Activated CD8-positive, alpha-beta T cell treated with anti-CD3 and anti-CD28 coated beads for 36 hours (primary cell): Measurements from ENCODE around the gene MIOX. TPM values are rescaled to one million over a fixed set of nuclear protein-coding genes. Genes with fewer than 3 reads are reported as not detected.
A peak's percentile ranks its signal among the peaks of the same experiment; 100 is the strongest.

ENCODE experiments used
- ATAC-seq: fragments of 200-7000 bp; cut with Tn5 transposase; one replicate; pipeline ENCODE4 v1.10.0; 2021; ENCODE audit warnings: mild to moderate bottlenecking, moderate library complexity
- CTCF ChIA-PET: fragments of 350-600 bp; sonication (Branson Sonifier 250); formaldehyde crosslinking; loops from one replicate; lab custom pipeline; 2021; ENCODE audit warnings: antibody characterized with exemption; lab: Charles Lee
- POLR2A ChIA-PET: fragments of 350-600 bp; sonication (Branson Sonifier 250); formaldehyde crosslinking; loops from one replicate; lab custom pipeline; 2021; ENCODE audit warnings: antibody characterized with exemption; lab: Charles Lee
- DNase-seq: peaks from one replicate; pipeline ENCODE4 v3.0.0-alpha.2; 2020
- H3K27ac Mint-ChIP-seq: one replicate; pipeline ENCODE4 v1.8.0; 2021; ENCODE audit warnings: mild to moderate bottlenecking, mixed read lengths
- H3K27me3 Mint-ChIP-seq: one replicate; pipeline ENCODE4 v1.8.0; 2021; ENCODE audit warnings: mixed read lengths
- H3K36me3 Mint-ChIP-seq: one replicate; pipeline ENCODE4 v1.8.0; 2021; ENCODE audit warnings: low read depth, mixed read lengths
- H3K4me1 Mint-ChIP-seq: one replicate; pipeline ENCODE4 v1.8.0; 2021; ENCODE audit warnings: low read depth, mixed read lengths
- H3K4me3 Mint-ChIP-seq: one replicate; pipeline ENCODE4 v1.8.0; 2021; ENCODE audit warnings: mild to moderate bottlenecking, moderate library complexity, mixed read lengths
- H3K9me3 Mint-ChIP-seq: one replicate; pipeline ENCODE4 v1.8.0; 2021; ENCODE audit warnings: mixed read lengths
- intact Hi-C: fragments of 100-400 bp; cut with micrococcal nuclease; formaldehyde crosslinking; loops from one replicate; pipeline ENCODE4 v1.10.0; 2022
- total RNA-seq, 2 experiments: library from RNA; stranded (reverse); gene quantifications; one replicate each; pipeline ENCODE4 v1.2.3, GENCODE V29; 2021
- TF ChIP-seq, protein P1 (sequence below): fragments of 200-600 bp; IDR thresholded peaks from one replicate; pipeline ENCODE4 v1.8.0; 2022; ENCODE audit warnings: antibody characterized with exemption, mild to moderate bottlenecking

The MIOX gene
- total RNA-seq, 2 experiments from 2014 or later, result 0.29 TPM; not detected in 1

DNA sequence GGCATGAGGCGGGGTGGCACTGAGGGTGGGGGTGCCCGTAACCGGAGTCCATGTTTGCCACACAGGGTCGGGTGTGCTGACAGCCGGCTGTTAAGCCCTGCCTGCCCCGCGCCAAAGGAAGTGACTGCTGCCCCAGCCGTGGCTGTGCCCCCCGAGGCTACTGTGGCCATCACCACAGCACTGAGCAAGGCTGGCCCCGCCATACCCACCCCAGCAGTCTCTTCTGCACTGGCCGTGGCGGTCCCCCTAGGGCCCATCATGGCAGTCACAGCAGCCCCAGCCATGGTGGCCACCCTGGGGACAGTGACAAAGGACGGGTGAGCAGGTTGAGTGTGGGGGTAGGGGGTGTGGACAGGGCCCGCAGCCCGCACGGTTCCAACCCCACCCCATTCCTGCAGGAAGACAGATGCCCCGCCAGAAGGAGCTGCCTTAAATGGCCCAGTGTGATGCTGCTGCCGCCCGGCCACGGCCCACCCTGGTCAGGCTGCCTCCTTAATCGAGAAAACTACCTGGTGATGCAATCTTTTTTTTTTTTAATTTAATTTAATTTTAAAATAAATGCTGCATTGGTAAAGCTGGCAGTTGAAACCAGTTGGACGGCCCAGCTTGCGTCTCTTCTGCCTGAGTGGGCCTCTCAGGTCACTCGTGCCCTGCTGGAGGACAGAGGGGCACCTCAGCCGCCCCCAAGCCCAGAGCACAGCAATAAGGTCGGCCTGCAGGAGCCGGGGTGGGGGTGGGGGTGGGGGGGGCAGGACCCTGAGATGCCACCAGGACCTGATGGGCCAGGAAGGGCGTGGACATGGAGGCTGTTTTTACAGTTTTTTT lies 42.6 kb upstream of the MIOX start:
- no peaks in the 10 kb centered on the region for H3K9me3 Mint-ChIP-seq
- ATAC-seq (no peak), DNase-seq (no peak)
- peak overlapping the region; percentile 91 for H3K27ac Mint-ChIP-seq
- ChIA-PET CTCF (interaction anchor here (1.6 to 1.7 kb wide), 2 partner anchors 14 to 54 kb away, joined by 3 to 5 read pairs; no protein-coding TSS in a partner anchor), POLR2A (interaction anchor here (0.7 to 1.6 kb wide), 6 partner anchors 22 to 82 kb away, joined by 3 to 5 read pairs (median 3); partner anchors contain the start of gene SCO2)
- H3K4me1 Mint-ChIP-seq, result peaks cover 26% of the 10 kb centered on the region
- no peak overlapping the region for H3K4me3 Mint-ChIP-seq
- intact Hi-C loops, result no loop called here
- TF ChIP-seq, protein P1, sequence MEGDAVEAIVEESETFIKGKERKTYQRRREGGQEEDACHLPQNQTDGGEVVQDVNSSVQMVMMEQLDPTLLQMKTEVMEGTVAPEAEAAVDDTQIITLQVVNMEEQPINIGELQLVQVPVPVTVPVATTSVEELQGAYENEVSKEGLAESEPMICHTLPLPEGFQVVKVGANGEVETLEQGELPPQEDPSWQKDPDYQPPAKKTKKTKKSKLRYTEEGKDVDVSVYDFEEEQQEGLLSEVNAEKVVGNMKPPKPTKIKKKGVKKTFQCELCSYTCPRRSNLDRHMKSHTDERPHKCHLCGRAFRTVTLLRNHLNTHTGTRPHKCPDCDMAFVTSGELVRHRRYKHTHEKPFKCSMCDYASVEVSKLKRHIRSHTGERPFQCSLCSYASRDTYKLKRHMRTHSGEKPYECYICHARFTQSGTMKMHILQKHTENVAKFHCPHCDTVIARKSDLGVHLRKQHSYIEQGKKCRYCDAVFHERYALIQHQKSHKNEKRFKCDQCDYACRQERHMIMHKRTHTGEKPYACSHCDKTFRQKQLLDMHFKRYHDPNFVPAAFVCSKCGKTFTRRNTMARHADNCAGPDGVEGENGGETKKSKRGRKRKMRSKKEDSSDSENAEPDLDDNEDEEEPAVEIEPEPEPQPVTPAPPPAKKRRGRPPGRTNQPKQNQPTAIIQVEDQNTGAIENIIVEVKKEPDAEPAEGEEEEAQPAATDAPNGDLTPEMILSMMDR, result no peak
- no peaks in the 10 kb centered on the region for H3K27me3 Mint-ChIP-seq
- H3K36me3 Mint-ChIP-seq, result peaks cover 21% of the 10 kb centered on the region

DNA sequence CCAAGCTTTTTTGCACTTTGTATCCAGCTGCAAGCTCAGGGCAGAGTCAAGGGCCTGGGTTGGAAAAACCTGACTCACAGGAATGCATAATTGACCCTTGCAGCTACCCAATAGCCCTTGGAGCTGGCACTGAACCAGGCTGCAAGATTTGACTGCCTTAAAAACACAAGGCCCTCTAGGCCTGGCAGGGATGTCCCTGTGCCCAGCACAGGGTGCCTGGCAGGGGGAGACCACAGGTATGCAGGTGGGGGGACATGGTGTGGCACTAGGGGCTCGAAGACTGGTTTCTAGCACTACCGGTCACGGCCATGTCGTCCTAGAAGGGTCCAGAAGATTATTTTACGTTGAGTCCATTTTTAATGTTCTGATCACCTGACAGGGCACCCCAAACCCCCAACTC lies 42.0 kb upstream of the MIOX start:
- ATAC-seq (no peak), DNase-seq (no peak)
- TF ChIP-seq, protein P1, result no peak
- Mint-ChIP-seq H3K4me3 (no peak overlapping the region), H3K36me3 (peaks cover 22% of the 10 kb centered on the region), H3K27me3 (no peaks in the 10 kb centered on the region), H3K9me3 (no peaks in the 10 kb centered on the region), H3K27ac (peak overlapping the region; percentile 91), H3K4me1 (peaks cover 28% of the 10 kb centered on the region)
- ChIA-PET POLR2A (interaction anchor here (1.0 to 1.6 kb wide), 5 partner anchors 22 to 81 kb away, joined by 3 to 5 read pairs (median 3); partner anchors contain the start of gene SCO2), CTCF (interaction anchor here (0.8 to 1.7 kb wide), 5 partner anchors 14 to 81 kb away, joined by 3 to 5 read pairs (median 5); partner anchors contain the start of gene SCO2)
- intact Hi-C loops, result no loop called here

DNA sequence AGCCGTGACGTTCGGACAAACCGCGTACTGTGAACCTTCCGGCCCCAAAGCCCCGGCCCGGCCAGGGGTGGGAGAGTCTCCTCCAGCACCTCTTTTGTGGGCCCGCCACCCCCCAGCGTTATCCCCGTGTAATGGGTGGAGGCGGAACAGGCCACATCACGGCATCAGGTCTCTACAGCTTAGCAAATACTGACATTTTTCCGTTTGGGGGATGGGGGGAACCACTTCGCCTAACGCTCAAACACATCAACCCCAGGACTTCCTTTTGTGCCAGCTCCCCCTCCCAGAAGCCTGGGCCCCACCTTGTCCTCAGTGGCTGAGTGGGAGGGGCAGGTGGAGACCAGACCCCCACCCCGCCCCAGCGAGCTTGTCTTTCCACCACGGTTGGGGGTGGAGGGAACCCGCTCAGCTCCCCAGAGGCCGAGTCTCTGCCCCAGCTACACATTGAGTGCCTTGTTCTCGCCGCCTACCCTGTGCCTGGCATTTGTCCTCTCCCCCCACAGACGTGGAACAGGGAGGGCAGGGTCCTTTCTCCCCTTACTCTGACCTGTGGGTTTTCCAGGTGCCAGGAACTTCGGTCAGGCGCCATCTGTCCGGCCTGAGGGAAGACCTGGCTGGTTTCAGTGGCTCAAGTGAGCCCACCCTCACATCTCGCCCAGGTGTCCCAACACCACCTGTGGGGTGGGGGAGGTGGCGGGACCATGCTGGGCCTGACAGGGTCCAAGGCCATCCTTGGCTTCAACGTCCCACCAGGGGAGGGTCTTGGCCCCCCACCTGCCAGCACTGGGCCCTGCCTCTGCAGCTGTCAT lies 41.4 kb upstream of the MIOX start:
- ATAC-seq (peak; percentile 71), DNase-seq (peak; percentile 72)
- Mint-ChIP-seq H3K27me3 (no peaks in the 10 kb centered on the region), H3K9me3 (no peaks in the 10 kb centered on the region), H3K36me3 (peaks cover 25% of the 10 kb centered on the region), H3K27ac (peak overlapping the region; percentile 91), H3K4me3 (no peak overlapping the region), H3K4me1 (peaks cover 28% of the 10 kb centered on the region)
- TF ChIP-seq, protein P1, result no peak
- POLR2A ChIA-PET, result interaction anchor here (1.0 to 1.5 kb wide), 2 partner anchors 21 to 53 kb away, joined by 3 to 4 read pairs; no protein-coding TSS in a partner anchor
- intact Hi-C loops, result no loop called here
- CTCF ChIA-PET, result interaction anchor here (0.8 to 1.7 kb wide), 5 partner anchors 15 to 80 kb away, joined by 3 to 5 read pairs (median 5); partner anchors contain the start of gene SCO2

DNA sequence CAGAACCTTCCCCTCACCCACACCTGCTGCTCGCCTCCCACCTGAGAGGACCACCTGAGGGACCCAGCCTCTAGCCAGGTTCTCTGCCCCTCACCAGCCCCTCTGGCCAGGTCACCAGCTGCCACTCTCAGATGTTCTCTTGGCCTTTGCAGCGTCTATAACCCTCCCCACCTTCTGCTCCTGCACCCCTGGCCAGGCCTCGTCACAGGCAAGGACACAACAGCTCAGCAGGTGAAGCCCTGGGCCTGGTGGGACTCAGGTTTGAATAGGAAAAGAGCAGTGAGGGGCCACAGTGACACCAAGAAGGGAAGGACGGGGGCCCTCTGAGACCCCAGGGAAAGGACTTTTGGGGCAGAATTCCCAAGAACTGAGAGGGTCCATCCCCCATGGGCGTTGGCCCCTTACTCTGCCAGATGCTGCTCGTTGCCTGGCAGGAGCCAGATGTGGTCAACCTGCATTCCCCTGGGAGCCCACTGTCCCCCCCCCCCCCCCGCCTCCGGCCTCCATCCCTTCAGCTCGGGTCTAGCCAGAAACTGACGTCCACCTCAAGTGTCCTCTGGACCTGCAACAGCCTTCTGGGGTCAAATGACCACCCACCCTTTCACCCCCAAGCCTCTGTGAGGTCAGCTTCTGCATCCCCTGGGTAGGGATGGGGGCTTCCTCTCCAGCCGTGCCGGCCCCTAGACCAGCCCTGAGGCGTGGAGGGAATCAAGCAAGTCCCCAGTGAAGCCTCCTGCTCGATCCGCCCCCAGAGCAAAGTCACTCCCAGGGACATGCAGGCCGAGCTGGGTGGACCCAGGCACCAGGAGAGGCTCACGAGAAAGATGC lies 40.6 kb upstream of the MIOX start:
- H3K27me3 Mint-ChIP-seq, result no peaks in the 10 kb centered on the region
- POLR2A ChIA-PET, result interaction anchor here (1.0 to 1.5 kb wide), 3 partner anchors 21 to 52 kb away, joined by 3 to 4 read pairs (median 4); no protein-coding TSS in a partner anchor
- peak overlapping the region; percentile 91 for H3K27ac Mint-ChIP-seq
- H3K4me3 Mint-ChIP-seq, result no peak overlapping the region
- CTCF ChIA-PET, result interaction anchor here (1.7 kb wide), 2 partner anchors 46 to 52 kb away, joined by 5 read pairs; no protein-coding TSS in a partner anchor
- intact Hi-C loops, result no loop called here
- ATAC-seq, result no peak
- no peaks in the 10 kb centered on the region for H3K9me3 Mint-ChIP-seq
- TF ChIP-seq, protein P1, result no peak
- H3K36me3 Mint-ChIP-seq, result peaks cover 29% of the 10 kb centered on the region
- DNase-seq, result no peak
- peaks cover 28% of the 10 kb centered on the region for H3K4me1 Mint-ChIP-seq
